Measurements from ENCODE around the gene CLEC7A. TPM values are rescaled to one million over a fixed set of nuclear protein-coding genes. Genes with fewer than 3 reads are reported as not detected.

The CLEC7A gene
- total RNA-seq, 1 donor from 2014 or later, result not detected

GRCh38 chr12:10158406-10158805, 28.4 kb upstream of the CLEC7A start:
- DNase-seq, result no peak
- Mint-ChIP-seq H3K27me3 (peaks cover 57% of the 10 kb centered on the region), H3K36me3 (ENCODE audit: low read depth) (no peaks in the 10 kb centered on the region), H3K27ac (no peak overlapping the region), H3K4me1 (peaks cover 7% of the 10 kb centered on the region), H3K9me3 (no peaks in the 10 kb centered on the region), H3K4me3 (no peak overlapping the region)
- intact Hi-C loops (cut with micrococcal nuclease), result no loop called here

- Mint-ChIP-seq H3K4me3 (no peak overlapping the region), H3K27me3 (peaks cover 54% of the 10 kb centered on the region), H3K36me3 (ENCODE audit: low read depth) (no peaks in the 10 kb centered on the region), H3K27ac (no peak overlapping the region), H3K4me1 (peaks cover 9% of the 10 kb centered on the region), H3K9me3 (no peaks in the 10 kb centered on the region)
- no peak for DNase-seq
- intact Hi-C loops (cut with micrococcal nuclease), result no loop called here
Observed at GRCh38 chr12:10155966-10156365, 26.0 kb upstream of the CLEC7A start.

- DNase-seq, result no peak
- Mint-ChIP-seq H3K9me3 (no peaks in the 10 kb centered on the region), H3K27me3 (peaks cover 48% of the 10 kb centered on the region), H3K4me1 (peaks cover 9% of the 10 kb centered on the region), H3K27ac (no peak overlapping the region), H3K4me3 (peak overlapping the region; percentile 92), H3K36me3 (ENCODE audit: low read depth) (no peaks in the 10 kb centered on the region)
- intact Hi-C loops (cut with micrococcal nuclease), result loop anchor here (5.0 kb wide), 2 partner anchors 408 to 1333 kb away; no protein-coding TSS in a partner anchor
Observed at GRCh38 chr12:10154145-10154496, 24.1 kb upstream of the CLEC7A start.

- H3K9me3 Mint-ChIP-seq, result no peaks in the 10 kb centered on the region
- no peak overlapping the region for H3K27ac Mint-ChIP-seq
- intact Hi-C loops (cut with micrococcal nuclease), result loop anchor here (1.0 to 5.0 kb wide), 3 partner anchors 37 to 1334 kb away; no protein-coding TSS in a partner anchor
- peaks cover 47% of the 10 kb centered on the region for H3K27me3 Mint-ChIP-seq
- peak overlapping the region; percentile 92 for H3K4me3 Mint-ChIP-seq
- H3K36me3 Mint-ChIP-seq (ENCODE audit: low read depth), result no peaks in the 10 kb centered on the region
- H3K4me1 Mint-ChIP-seq, result peaks cover 9% of the 10 kb centered on the region
- peak; percentile 88 for DNase-seq
Observed at GRCh38 chr12:10153271-10154144, 23.5 kb upstream of the CLEC7A start.

- Mint-ChIP-seq H3K27me3 (peaks cover 50% of the 10 kb centered on the region), H3K27ac (no peak overlapping the region), H3K9me3 (peaks cover 3% of the 10 kb centered on the region), H3K36me3 (ENCODE audit: low read depth) (no peaks in the 10 kb centered on the region), H3K4me3 (no peak overlapping the region), H3K4me1 (peaks cover 10% of the 10 kb centered on the region)
- intact Hi-C loops (cut with micrococcal nuclease), result loop anchor here (5.0 kb wide), 2 partner anchors 411 to 1336 kb away; no protein-coding TSS in a partner anchor
- DNase-seq, result no peak
Observed at GRCh38 chr12:10151621-10152020, 21.6 kb upstream of the CLEC7A start.

GRCh38 chr12:10147714-10148403, 17.9 kb upstream of the CLEC7A start:
- no peak for DNase-seq
- Mint-ChIP-seq H3K27ac (no peak overlapping the region), H3K4me1 (peaks cover 2% of the 10 kb centered on the region), H3K27me3 (peaks cover 52% of the 10 kb centered on the region), H3K4me3 (no peak overlapping the region), H3K9me3 (peaks cover 3% of the 10 kb centered on the region), H3K36me3 (ENCODE audit: low read depth) (no peaks in the 10 kb centered on the region)
- intact Hi-C loops (cut with micrococcal nuclease), result no loop called here

- no peak for DNase-seq
- no peak overlapping the region for H3K27ac Mint-ChIP-seq
- H3K9me3 Mint-ChIP-seq, result peaks cover 3% of the 10 kb centered on the region
- no peaks in the 10 kb centered on the region for H3K36me3 Mint-ChIP-seq (ENCODE audit: low read depth)
- intact Hi-C loops (cut with micrococcal nuclease), result loop anchor here (5.0 kb wide), 2 partner anchors 201 to 346 kb away; no protein-coding TSS in a partner anchor
- no peak overlapping the region for H3K4me3 Mint-ChIP-seq
- H3K4me1 Mint-ChIP-seq, result peaks cover under 1% of the 10 kb centered on the region
- peaks cover 39% of the 10 kb centered on the region for H3K27me3 Mint-ChIP-seq
Observed at GRCh38 chr12:10142976-10143589, 13.1 kb upstream of the CLEC7A start.

- no peak overlapping the region for H3K27ac Mint-ChIP-seq
- no peaks in the 10 kb centered on the region for H3K36me3 Mint-ChIP-seq (ENCODE audit: low read depth)
- H3K4me3 Mint-ChIP-seq, result no peak overlapping the region
- H3K9me3 Mint-ChIP-seq, result no peaks in the 10 kb centered on the region
- no peaks in the 10 kb centered on the region for H3K4me1 Mint-ChIP-seq
- intact Hi-C loops (cut with micrococcal nuclease), result loop anchor here (1.0 to 5.0 kb wide), 4 partner anchors 106 to 392 kb away; no protein-coding TSS in a partner anchor
- peak; percentile 82 for DNase-seq
- H3K27me3 Mint-ChIP-seq, result peaks cover 38% of the 10 kb centered on the region
Observed at GRCh38 chr12:10140001-10140400, 10.0 kb upstream of the CLEC7A start.

- Mint-ChIP-seq H3K9me3 (no peaks in the 10 kb centered on the region), H3K4me3 (no peak overlapping the region), H3K27me3 (peaks cover 25% of the 10 kb centered on the region), H3K27ac (no peak overlapping the region), H3K4me1 (no peaks in the 10 kb centered on the region), H3K36me3 (ENCODE audit: low read depth) (no peaks in the 10 kb centered on the region)
- DNase-seq, result peak; percentile 40
- intact Hi-C loops (cut with micrococcal nuclease), result loop anchor here (2.0 kb wide), 1 partner anchor 322 kb away; no protein-coding TSS in a partner anchor
Observed at GRCh38 chr12:10136637-10137205, 6.7 kb upstream of the CLEC7A start.

GRCh38 chr12:10135126-10135525, 5.1 kb upstream of the CLEC7A start:
- DNase-seq, result peak; percentile 17
- intact Hi-C loops (cut with micrococcal nuclease), result no loop called here
- Mint-ChIP-seq H3K27ac (no peak overlapping the region), H3K27me3 (peaks cover 30% of the 10 kb centered on the region), H3K36me3 (ENCODE audit: low read depth) (no peaks in the 10 kb centered on the region), H3K4me3 (no peak overlapping the region), H3K4me1 (peaks cover 4% of the 10 kb centered on the region), H3K9me3 (no peaks in the 10 kb centered on the region)

- no peak for DNase-seq
- H3K9me3 Mint-ChIP-seq, result no peaks in the 10 kb centered on the region
- no peaks in the 10 kb centered on the region for H3K36me3 Mint-ChIP-seq (ENCODE audit: low read depth)
- intact Hi-C loops (cut with micrococcal nuclease), result no loop called here
- H3K4me3 Mint-ChIP-seq, result no peak overlapping the region
- peaks cover 7% of the 10 kb centered on the region for H3K4me1 Mint-ChIP-seq
- H3K27ac Mint-ChIP-seq, result no peak overlapping the region
- H3K27me3 Mint-ChIP-seq, result peaks cover 41% of the 10 kb centered on the region
Observed at GRCh38 chr12:10132850-10133370, 2.9 kb upstream of the CLEC7A start.

GRCh38 chr12:10131111-10131690, 1.2 kb upstream of the CLEC7A start:
- Mint-ChIP-seq H3K36me3 (ENCODE audit: low read depth) (no peaks in the 10 kb centered on the region), H3K27ac (no peak overlapping the region), H3K4me3 (no peak overlapping the region), H3K9me3 (no peaks in the 10 kb centered on the region), H3K4me1 (peaks cover 7% of the 10 kb centered on the region), H3K27me3 (peaks cover 43% of the 10 kb centered on the region)
- intact Hi-C loops (cut with micrococcal nuclease), result no loop called here
- no peak for DNase-seq

- H3K9me3 Mint-ChIP-seq, result no peaks in the 10 kb centered on the region
- DNase-seq, result no peak
- H3K27ac Mint-ChIP-seq, result no peak overlapping the region
- intact Hi-C loops (cut with micrococcal nuclease), result no loop called here
- H3K27me3 Mint-ChIP-seq, result peaks cover 42% of the 10 kb centered on the region
- peaks cover 7% of the 10 kb centered on the region for H3K4me1 Mint-ChIP-seq
- H3K4me3 Mint-ChIP-seq, result no peak overlapping the region
- H3K36me3 Mint-ChIP-seq (ENCODE audit: low read depth), result no peaks in the 10 kb centered on the region
Observed at GRCh38 chr12:10128687-10129086, 1.3 kb downstream of the CLEC7A start.

Data from activated CD4-positive, alpha-beta T cell treated with anti-CD3 and anti-CD28 coated beads, Interleukin-2, amount 10 ng/mL, durations not matched to agents 24 days and 14 days (primary cell).